HG03039 (cell line): ENCODE results near the gene BRICD5.
"Not testable (repeated sequence)": the region's sequence is repeated elsewhere in the genome, so short reads cannot be mapped to it uniquely, and the experiment has no call there.

Source experiments
- ATAC-seq: cut with Tn5 transposase; IDR thresholded peaks from one replicate; pipeline ENCODE4 v1.9.1; 2021; ENCODE audit warnings: mild to moderate bottlenecking, moderate library complexity; ENCODE audit not compliant: unreplicated experiment

BRICD5 gene

DNA sequence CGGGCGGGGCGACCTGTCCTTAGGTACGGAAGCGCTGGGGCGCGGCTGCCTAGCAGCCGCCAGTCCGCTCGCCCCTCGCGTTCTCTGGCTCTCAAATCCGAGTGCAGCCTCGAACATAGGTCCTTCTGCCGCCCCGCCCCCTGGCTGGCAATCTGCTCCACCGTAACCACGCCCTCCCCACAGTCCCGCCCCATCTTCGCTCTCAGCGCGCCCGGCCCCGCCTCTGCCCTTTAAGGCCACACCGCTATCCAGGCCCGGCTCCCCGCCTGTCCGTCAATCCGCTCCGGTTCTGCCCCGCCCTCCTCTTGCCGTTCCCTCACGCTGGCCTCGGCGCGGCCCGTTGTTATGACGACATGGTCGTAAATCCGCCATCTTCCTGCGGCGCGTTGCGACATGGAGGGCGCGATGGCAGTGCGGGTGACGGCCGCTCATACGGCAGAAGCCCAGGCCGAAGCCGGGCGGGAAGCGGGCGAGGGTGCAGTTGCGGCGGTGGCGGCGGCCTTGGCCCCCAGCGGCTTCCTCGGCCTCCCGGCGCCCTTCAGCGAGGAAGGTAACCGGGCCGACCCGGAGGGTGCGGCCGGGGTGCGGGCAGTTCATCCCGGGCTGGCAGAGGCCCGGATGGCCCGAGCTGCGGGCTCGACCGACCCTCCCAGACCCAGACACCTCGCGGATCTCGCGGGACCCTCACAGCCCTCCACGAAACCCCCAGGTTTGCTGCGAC lies 12.7 kb upstream of the BRICD5 start, which contains the start of gene E4F1:
TSS of gene E4F1 (plus strand) at position 371 of the 721 bp plus-strand sequence. CDS start at position 394, 23 bp downstream.
- peak; percentile 81 for ATAC-seq

GRCh38 chr16:2216330-2216729 lies 5.7 kb upstream of the BRICD5 start:
- no peak for ATAC-seq

DNA sequence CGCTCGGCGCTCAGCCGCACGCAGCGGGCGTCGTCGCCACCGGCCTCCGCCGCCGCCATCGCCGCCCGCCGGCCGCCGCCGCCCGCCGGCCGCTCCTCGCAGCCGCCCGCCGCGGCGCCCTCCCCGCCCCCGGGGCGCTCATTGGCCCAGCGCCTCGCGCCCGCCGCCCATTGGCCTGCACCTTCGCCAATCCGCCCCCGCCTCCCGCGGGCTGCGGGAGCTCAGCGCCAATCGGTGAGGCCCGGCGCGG lies 4.0 kb upstream of the BRICD5 start, which contains the start of gene PGP:
TSS of gene PGP (minus strand) at position 122 of the 250 bp plus-strand sequence. CDS start at position 59, 63 bp downstream.
- peak; percentile 77 for ATAC-seq

- peak; percentile 0 for ATAC-seq
Observed at GRCh38 chr16:2213817-2214718, 3.4 kb upstream of the BRICD5 start.

DNA sequence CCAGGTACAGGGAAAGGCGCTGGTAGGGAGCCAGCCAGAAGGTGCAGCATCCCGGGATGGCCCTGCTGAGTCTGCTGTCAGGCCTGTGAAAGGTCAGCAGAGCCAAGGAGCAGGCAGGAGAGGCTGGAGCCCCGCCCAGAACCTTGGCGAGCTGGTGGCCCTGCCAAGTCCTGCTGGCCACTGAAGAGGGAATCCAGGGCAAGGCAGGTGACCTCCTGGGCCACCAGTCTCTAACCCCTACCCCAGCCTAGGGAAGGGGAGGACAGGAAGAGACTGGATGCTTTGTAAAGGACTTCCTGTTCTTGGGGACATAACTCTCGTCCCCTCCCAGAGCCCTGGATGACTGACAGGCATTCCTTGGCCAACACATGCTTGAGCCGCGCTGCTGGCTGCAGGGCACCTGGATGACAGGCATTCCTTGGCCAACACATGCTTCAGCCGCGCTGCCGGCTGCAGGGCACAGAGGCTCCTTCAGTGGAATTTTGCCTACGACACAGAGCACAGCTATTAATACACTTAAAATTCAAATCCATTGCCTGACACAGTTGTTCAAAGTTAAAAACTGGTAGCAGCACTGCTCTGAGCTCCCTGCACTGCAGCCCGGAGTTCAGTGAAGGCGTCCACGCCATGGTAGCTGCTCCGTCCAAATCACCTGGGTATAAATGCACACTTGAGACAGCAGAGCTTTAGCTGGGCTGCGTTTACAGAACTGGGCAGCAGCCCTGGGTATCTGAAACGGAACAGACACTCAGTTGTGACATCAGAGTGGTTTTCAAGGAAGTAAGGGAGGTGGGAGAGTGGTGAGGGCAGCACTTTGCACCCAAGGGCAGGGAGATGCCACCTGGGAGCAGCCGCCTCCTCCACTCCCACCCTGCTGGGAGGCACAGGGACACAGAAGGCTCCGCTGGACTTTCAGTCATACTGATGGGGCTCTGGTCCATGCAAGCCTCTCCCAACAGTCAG lies 2.0 kb upstream of the BRICD5 start:
- ATAC-seq, result no peak

GRCh38 chr16:2211923-2212347 lies 1.3 kb upstream of the BRICD5 start:
- ATAC-seq, result no peak

DNA sequence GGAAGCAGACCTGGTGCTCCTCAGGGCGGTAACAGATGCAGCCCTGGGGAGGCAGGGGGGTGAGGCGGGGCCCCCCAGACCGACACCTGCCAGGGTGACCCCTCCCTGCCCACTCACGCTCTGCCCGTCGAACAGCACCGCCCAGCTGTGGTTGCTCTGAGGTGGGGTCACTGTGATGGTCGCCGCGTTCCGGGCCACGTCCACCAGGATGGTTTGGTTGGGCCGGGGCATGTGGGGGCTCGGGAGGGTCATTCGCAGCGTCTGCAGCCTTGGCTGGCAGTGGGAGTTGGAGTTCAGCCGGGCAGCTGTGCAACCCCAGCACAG lies 692 bp downstream of the BRICD5 start:
- no peak for ATAC-seq

DNA sequence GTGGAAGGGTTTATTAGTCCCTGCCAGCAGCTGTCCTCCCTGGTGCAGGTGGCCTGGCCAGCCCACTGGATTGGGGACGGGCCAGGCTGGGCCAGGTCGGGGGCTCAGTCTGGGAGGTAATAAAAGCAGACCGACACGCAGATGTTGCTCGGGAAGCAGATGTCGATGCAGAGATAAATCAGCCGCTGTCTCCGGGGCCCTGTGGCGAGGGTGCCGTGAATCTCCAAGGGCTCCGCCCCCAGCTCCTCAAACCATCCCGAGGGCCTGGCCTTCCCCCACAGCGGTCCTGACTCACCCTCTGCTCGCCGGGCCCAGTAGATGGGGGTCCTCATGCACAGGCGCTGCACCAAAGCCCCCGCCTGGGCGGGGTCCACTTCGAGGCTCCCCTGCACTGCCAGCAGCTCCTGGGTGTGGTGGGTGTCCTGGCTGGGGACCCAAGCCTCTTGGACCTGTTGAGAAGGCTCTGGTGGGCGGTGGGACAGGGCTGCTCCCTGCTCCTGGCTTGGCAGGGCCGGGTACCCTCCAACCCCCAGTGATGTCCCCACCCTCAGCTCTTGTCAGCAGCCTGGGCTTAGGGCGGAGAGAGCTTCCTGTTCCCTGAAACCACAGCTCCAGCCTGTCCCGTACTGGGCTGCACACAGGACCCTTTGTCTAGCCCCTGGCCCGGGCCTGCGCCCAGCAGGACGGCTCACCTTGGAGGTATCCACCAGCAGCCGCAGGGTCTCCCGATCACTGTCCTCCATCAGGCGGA lies 1.2 kb downstream of the BRICD5 start:
- no peak for ATAC-seq

- no peak for ATAC-seq
Observed at GRCh38 chr16:2208772-2209171, 1.9 kb downstream of the BRICD5 start.

DNA sequence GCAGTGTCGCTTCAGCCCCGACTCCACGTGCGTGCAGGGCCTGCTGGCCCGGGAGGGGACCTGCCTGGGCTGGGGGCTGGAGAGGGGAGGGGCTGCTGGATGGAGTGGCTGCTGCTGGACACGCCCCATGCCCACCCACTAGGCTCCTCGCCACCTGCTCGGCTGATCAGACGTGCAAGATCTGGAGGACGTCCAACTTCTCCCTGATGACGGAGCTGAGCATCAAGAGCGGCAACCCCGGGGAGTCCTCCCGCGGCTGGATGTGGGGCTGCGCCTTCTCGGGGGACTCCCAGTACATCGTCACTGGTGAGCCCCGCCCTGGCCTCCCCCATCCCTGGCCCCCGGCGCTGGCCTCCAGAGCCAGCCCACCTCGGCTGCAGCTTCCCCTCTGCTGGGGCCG lies 2.4 kb downstream of the BRICD5 start:
- no peak for ATAC-seq

GRCh38 chr16:2207872-2208271 lies 2.8 kb downstream of the BRICD5 start:
- ATAC-seq, result no peak

DNA sequence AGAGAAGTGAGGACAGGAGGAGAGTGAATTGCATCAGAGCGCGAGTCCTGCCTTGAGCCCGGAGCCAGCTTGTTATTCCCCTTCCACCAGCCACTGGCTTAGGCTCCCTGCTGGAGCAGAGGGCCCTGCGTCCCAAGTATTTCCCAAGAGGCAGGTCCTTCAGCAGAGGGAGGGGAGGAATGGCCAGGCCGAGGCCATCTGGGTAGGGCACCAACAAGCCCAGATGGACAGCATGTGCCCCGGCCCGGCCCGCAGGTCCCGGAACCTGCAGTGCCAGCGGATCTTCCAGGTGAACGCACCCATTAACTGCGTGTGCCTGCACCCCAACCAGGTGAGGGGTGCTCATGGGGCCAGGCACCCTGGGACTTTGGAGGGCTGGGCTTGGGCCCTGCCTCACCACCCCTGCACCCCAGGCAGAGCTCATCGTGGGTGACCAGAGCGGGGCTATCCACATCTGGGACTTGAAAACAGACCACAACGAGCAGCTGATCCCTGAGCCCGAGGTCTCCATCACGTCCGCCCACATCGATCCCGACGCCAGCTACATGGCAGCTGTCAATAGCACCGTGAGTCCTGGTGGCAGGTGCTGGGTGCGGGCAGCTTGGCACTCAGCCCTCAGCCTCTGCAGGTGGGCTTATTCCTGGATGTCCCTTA lies 3.8 kb downstream of the BRICD5 start:
- no peak for ATAC-seq

DNA sequence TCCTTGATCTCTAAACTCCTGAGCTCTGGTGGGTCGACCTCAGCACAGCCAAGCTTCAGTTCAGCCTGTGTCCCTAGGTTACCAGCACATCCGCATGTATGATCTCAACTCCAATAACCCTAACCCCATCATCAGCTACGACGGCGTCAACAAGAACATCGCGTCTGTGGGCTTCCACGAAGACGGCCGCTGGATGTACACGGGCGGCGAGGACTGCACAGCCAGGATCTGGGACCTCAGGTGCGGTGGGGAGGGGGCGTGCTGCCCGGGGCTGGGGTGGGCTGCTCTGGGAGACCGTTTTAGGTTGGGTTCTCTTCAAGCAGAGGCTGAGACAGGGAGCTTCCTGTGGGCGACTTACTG lies 4.3 kb downstream of the BRICD5 start:
- ATAC-seq, result no peak

DNA sequence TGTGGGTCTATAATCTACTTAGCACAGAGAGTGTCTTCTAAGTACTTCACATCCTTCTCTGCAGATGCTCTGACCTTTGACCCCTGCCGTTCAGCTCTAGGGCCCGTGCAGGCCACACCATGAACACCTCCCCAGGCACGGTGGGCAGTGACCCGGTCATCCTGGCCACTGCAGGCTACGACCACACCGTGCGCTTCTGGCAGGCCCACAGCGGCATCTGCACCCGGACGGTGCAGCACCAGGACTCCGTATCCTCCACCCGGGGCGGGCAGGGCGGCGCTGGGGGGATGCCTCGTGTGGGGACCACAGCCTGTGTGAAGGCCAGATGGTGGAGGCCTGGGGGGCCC lies 4.7 kb downstream of the BRICD5 start:
- ATAC-seq, result peak; percentile 2

- ATAC-seq, result peak; percentile 68
Observed at GRCh38 chr16:2205104-2205966, 5.3 kb downstream of the BRICD5 start, which contains the start of gene MLST8. Gene MLST8 (plus strand): TSS chr16:2205454. CDS start chr16:2206086, 632 bp downstream.

GRCh38 chr16:2204416-2205103 lies 6.1 kb downstream of the BRICD5 start:
- ATAC-seq, result no peak

DNA sequence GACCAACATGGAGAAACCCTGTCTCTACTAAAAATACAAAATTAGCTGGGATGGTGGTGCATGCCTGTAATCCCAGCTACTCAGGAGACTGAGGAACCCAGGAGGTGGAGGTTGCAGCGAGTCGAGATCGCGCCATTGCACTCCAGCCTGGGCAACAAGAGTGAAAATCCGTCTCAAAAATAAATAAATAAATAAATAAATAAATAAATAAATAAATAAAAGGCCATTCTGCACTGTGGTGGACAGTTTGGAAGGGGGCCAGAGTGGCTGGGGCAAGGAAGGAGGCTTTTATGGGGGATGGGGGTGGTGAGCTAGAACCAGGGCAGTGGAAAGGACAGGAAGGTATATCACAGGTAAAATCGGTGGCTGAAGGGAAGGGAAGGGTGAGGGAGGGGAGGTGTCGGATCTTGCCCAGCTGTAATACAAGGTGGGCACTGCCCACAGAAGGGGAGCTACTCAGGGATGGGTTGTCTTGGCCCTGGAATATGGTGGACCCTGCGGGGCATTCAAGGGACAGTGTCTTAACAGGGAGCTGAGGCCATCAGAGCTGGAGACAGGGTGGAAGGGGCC lies 7.5 kb downstream of the BRICD5 start:
- not testable (repeated sequence) for ATAC-seq

DNA sequence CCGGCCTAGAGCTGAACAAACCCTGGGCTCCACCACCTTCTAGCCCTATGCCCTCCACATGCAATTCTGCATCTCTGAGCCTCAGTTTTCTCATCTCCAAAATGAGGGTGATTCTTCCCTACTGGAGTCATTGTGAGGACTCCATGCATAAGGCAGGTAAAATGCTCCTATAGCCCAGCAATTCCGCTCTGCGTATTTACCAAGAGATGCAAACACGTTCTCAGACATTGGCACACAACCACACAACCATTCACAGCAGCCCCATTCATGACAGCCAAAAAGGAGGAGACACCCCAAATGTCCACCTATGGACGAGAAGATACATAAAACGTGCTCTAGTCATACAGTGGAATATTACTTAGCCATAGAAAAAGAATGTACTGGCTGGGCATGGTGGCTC lies 10.3 kb downstream of the BRICD5 start:
- ATAC-seq, result no peak
